Vagina (tissue), 2 donors: ENCODE results near the gene CCNQ.

Experiments
- CTCF ChIP-seq, 3 experiments: fragments of 450-650 bp in 2 of 3; fragments of 200-600 bp in 1 of 3; sonication (generic) in 1 of 3; IDR thresholded peaks; one replicate each; pipeline ENCODE4 v1.5.1; 2017 to 2019; ENCODE audit warnings: antibody characterized with exemption in 3 of 3, mild to moderate bottlenecking in 2 of 3, moderate library complexity in 2 of 3
- POLR2A ChIP-seq, 2 donors: fragments of 450-650 bp; IDR thresholded peaks; one replicate each; pipeline ENCODE4 v1.6.1; 2017; ENCODE audit warnings: antibody characterized with exemption in 2 of 2, mild to moderate bottlenecking in 2 of 2, moderate library complexity in 2 of 2

GRCh38 chrX:153623310-153624029 is 24.5 kb upstream of the CCNQ start:
- no peak for TF ChIP-seq CTCF (IDR thresholded peaks at IDR 0.05)
- TF ChIP-seq POLR2A (IDR thresholded peaks at IDR 0.05): no peak
